HUES64 (cell line): ENCODE results near the gene TSPAN3.

Experiments used
- H3K27ac ChIP-seq: 2 replicates; pipeline ENCODE4 v1.7.0; 2013; ENCODE audit warnings: low read depth, low read length, inconsistent platforms
- H3K27me3 ChIP-seq: 2 replicates; pipeline ENCODE4 v1.6.1; 2013; ENCODE audit warnings: mild to moderate bottlenecking, low read length; ENCODE audit not compliant: insufficient read depth
- H3K36me3 ChIP-seq: 2 replicates; pipeline ENCODE4 v1.6.1; 2013; ENCODE audit warnings: mild to moderate bottlenecking, low read length; ENCODE audit not compliant: insufficient read depth
- H3K4me1 ChIP-seq: 2 replicates; pipeline ENCODE4 v1.6.1; 2013; ENCODE audit warnings: mild to moderate bottlenecking, low read length, moderate library complexity; ENCODE audit not compliant: insufficient read depth
- H3K4me3 ChIP-seq: 2 replicates; pipeline ENCODE4 v1.5.1; 2013; ENCODE audit warnings: mild to moderate bottlenecking, low read length, moderate library complexity
- H3K9ac ChIP-seq: 2 replicates; pipeline ENCODE4 v1.6.1; 2013; ENCODE audit warnings: mild to moderate bottlenecking, low read depth, low read length
- H3K9me3 ChIP-seq: 2 replicates; pipeline ENCODE4 v1.6.1; 2013; ENCODE audit warnings: low read depth, low read length; ENCODE audit not compliant: insufficient read depth
- WGBS: fragments of 150-250, 120-280 bp; methylation state at CpG from one replicate; pipeline ENCODE4 v1.1.7; 2013; ENCODE audit warnings: missing lambda C conversion rate; 5-methylcytosine and 5-hydroxymethylcytosine counted together

TSPAN3 gene

GRCh38 chr15:77018796-77019505 lies 52.0 kb downstream of the TSPAN3 start:
- Histone ChIP-seq H3K4me1 (no peaks in the 10 kb centered on the region), H3K4me3 (no peak overlapping the region)
- 93% methylated on average over 11 of the region's 11 CpGs for WGBS

GRCh38 chr15:77017761-77018720 lies 52.9 kb downstream of the TSPAN3 start:
- 95% methylated on average over 20 of the region's 20 CpGs for WGBS
- Histone ChIP-seq H3K9ac (no peak overlapping the region), H3K27me3 (no peaks in the 10 kb centered on the region), H3K4me3 (no peak overlapping the region), H3K36me3 (no peaks in the 10 kb centered on the region), H3K4me1 (no peaks in the 10 kb centered on the region), H3K9me3 (no peaks in the 10 kb centered on the region), H3K27ac (no peak overlapping the region)

More at GRCh38 chr15:77018796-77019505, 52.0 kb downstream of the TSPAN3 start:
- Histone ChIP-seq H3K9me3 (no peaks in the 10 kb centered on the region), H3K36me3 (no peaks in the 10 kb centered on the region), H3K27ac (no peak overlapping the region), H3K27me3 (no peaks in the 10 kb centered on the region), H3K9ac (no peak overlapping the region)

- no peak overlapping the region for H3K4me3 ChIP-seq
- no peaks in the 10 kb centered on the region for H3K9me3 ChIP-seq
- no peaks in the 10 kb centered on the region for H3K36me3 ChIP-seq
- no peak overlapping the region for H3K27ac ChIP-seq
- H3K9ac ChIP-seq, result no peak overlapping the region
- no peaks in the 10 kb centered on the region for H3K4me1 ChIP-seq
- 94% methylated on average over 7 of the region's 7 CpGs for WGBS
- H3K27me3 ChIP-seq, result no peaks in the 10 kb centered on the region
Observed at GRCh38 chr15:77017091-77017660, 53.7 kb downstream of the TSPAN3 start.

- H3K9me3 ChIP-seq, result no peaks in the 10 kb centered on the region
- 90% methylated on average over 3 of the region's 3 CpGs for WGBS
- no peak overlapping the region for H3K9ac ChIP-seq
- no peaks in the 10 kb centered on the region for H3K27me3 ChIP-seq
- H3K4me1 ChIP-seq, result no peaks in the 10 kb centered on the region
- H3K36me3 ChIP-seq, result no peaks in the 10 kb centered on the region
- H3K27ac ChIP-seq, result no peak overlapping the region
- H3K4me3 ChIP-seq, result no peak overlapping the region
Observed at GRCh38 chr15:77016321-77016695, 54.6 kb downstream of the TSPAN3 start.

GRCh38 chr15:77015646-77016320 lies 55.1 kb downstream of the TSPAN3 start:
- no peak overlapping the region for H3K4me3 ChIP-seq
- no peaks in the 10 kb centered on the region for H3K27me3 ChIP-seq
- no peak overlapping the region for H3K27ac ChIP-seq
- 78% methylated on average over 21 of the region's 21 CpGs for WGBS
- no peaks in the 10 kb centered on the region for H3K36me3 ChIP-seq
- no peaks in the 10 kb centered on the region for H3K9me3 ChIP-seq
- H3K4me1 ChIP-seq, result no peaks in the 10 kb centered on the region
- H3K9ac ChIP-seq, result no peak overlapping the region

GRCh38 chr15:77014132-77015081 lies 56.5 kb downstream of the TSPAN3 start:
- Histone ChIP-seq H3K36me3 (no peaks in the 10 kb centered on the region), H3K27ac (no peak overlapping the region), H3K9me3 (no peaks in the 10 kb centered on the region), H3K4me1 (no peaks in the 10 kb centered on the region), H3K27me3 (no peaks in the 10 kb centered on the region), H3K9ac (no peak overlapping the region), H3K4me3 (no peak overlapping the region)
- 88% methylated on average over 23 of the region's 23 CpGs for WGBS

- H3K9ac ChIP-seq, result no peak overlapping the region
- H3K27me3 ChIP-seq, result no peaks in the 10 kb centered on the region
- no peaks in the 10 kb centered on the region for H3K9me3 ChIP-seq
- WGBS, result 79% methylated on average over 6 of the region's 6 CpGs
- no peak overlapping the region for H3K27ac ChIP-seq
- no peak overlapping the region for H3K4me3 ChIP-seq
- H3K4me1 ChIP-seq, result no peaks in the 10 kb centered on the region
- H3K36me3 ChIP-seq, result no peaks in the 10 kb centered on the region
Observed at GRCh38 chr15:77013776-77014131, 57.2 kb downstream of the TSPAN3 start.

- Histone ChIP-seq H3K36me3 (no peaks in the 10 kb centered on the region), H3K27me3 (no peaks in the 10 kb centered on the region), H3K4me1 (no peaks in the 10 kb centered on the region), H3K27ac (no peak overlapping the region), H3K4me3 (no peak overlapping the region), H3K9ac (no peak overlapping the region), H3K9me3 (no peaks in the 10 kb centered on the region)
- 71% methylated on average over 4 of the region's 4 CpGs for whole genome bisulfite sequencing
Observed at GRCh38 chr15:77012868-77013267, 58.0 kb downstream of the TSPAN3 start.

- Histone ChIP-seq H3K36me3 (no peaks in the 10 kb centered on the region), H3K27ac (no peak overlapping the region), H3K9ac (no peak overlapping the region), H3K9me3 (no peaks in the 10 kb centered on the region), H3K4me1 (no peaks in the 10 kb centered on the region), H3K27me3 (no peaks in the 10 kb centered on the region), H3K4me3 (no peak overlapping the region)
- 91% methylated on average over 3 of the region's 3 CpGs for WGBS
Observed at GRCh38 chr15:77012117-77012712, 58.7 kb downstream of the TSPAN3 start.

- no peaks in the 10 kb centered on the region for H3K9me3 ChIP-seq
- H3K4me3 ChIP-seq, result no peak overlapping the region
- WGBS, result 84% methylated on average over 4 of the region's 4 CpGs
- no peaks in the 10 kb centered on the region for H3K36me3 ChIP-seq
- H3K9ac ChIP-seq, result no peak overlapping the region
- H3K4me1 ChIP-seq, result no peaks in the 10 kb centered on the region
- H3K27me3 ChIP-seq, result no peaks in the 10 kb centered on the region
- no peak overlapping the region for H3K27ac ChIP-seq
Observed at GRCh38 chr15:77010857-77011256, 60.1 kb downstream of the TSPAN3 start.
